GM19438 (cell line): ENCODE data around the gene FUT3.
"Not testable (repeated sequence)": the region's sequence is repeated elsewhere in the genome, so short reads cannot be mapped to it uniquely, and the experiment has no call there.

ENCODE experiments used
- ATAC-seq: cut with Tn5 transposase; IDR thresholded peaks from one replicate; pipeline ENCODE4 v1.9.1; 2021; ENCODE audit warnings: low read depth; ENCODE audit not compliant: unreplicated experiment

Gene FUT3

GRCh38 chr19:5882421-5882968 is 31.2 kb upstream of the FUT3 start:
- no peak for ATAC-seq

DNA sequence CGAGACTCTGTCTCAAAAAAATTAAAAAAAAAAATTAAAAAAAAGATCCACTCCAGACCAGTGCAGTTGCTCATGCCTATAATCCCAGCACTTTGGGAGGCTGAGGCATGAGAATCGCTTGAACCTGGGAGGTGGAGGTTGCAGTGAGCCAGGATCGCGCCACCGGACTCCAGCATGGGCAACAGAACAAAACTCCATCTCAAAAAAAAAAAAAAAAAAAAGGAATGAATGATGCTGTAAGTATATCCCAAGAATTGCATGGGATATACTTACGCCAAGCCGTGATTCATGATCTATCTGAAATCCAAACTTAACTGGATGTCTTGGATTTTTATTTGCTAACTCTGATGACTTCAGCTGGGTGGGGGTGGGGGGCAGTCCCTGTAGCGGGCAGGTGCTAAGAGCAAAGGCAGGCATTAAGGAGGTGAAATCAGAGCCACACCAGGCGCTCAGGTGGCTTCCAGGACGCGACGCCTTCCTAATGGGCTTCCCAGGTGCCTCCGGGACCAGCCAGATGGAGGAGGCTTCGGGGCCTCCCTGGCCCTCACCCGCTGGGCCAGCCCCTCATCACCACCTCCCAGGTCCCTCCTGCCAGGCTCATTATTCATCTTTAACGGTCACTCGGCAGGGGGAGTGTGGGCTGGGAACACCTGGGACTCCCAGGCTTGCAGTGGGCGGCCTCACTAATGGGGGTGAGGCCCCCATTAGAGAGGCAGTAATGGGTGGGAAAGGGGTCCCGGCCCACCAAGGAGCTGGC is 30.5 kb upstream of the FUT3 start:
- no peak for ATAC-seq

- no peak for ATAC-seq
Measured at GRCh38 chr19:5880604-5881078, 29.4 kb upstream of the FUT3 start.

- ATAC-seq, result no peak
Measured at GRCh38 chr19:5880196-5880595, 28.9 kb upstream of the FUT3 start.

DNA sequence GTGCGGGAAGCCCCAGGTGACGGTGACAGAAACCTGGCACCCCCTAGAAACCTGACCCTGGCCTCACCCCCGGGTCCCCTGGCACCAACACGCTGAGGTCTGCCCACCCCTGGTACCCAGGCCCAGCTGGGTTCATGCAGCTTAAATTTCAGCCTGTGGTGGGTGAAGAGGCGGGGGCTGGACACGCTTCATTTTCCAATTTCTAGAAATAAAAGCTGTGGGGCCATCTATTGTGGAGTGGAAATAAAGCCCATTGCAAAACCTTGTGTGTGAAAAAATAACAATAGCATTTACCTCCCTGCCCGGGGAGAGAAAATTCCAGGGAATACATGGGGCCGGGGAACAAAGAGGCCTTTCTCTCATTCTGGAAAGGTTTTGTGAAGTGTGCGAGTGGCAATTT is 26.6 kb upstream of the FUT3 start:
- ATAC-seq, result no peak

DNA sequence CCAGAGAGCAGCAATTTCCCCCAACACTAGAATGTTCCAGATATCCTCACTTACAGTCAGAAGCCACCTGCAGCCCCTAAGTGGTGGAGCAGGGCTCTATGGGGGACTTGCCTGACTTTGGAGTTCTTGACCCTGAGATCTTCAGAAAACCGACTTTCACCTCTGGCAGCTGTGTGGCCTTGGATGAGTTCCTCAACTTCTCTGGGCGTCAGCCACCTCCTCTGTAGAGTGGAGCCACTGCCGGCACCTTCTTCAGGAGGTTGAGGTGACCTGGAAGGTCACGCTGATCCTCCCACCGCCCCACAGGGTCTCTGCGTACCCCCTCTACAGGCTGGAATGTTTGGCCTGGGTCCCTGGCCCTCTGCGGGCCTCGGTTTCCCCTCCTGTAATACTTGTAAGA is 26.2 kb upstream of the FUT3 start:
- no peak for ATAC-seq

GRCh38 chr19:5874496-5874895 is 23.2 kb upstream of the FUT3 start:
- ATAC-seq, result not testable (repeated sequence)

- ATAC-seq, result no peak
Measured at GRCh38 chr19:5873617-5874199, 22.5 kb upstream of the FUT3 start.

DNA sequence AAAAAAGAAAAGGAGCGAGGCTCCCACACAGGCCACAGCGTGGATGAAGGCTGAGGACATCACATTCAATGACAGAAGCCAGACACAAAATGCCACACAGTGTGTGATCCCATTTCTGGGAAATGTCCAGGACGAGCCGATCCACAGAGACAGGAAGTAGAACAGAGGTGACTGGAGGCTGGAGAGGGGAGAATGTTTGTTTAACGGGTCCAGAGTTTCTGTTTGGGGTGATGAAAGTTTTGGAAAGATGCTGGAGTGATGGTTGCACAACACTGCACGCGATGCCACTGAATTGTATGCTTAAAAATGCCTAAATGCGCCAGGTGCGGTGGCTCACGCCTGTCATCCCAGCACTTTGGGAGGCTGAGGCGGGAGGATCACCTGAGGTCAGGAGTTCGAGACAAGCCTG is 19.7 kb upstream of the FUT3 start:
- ATAC-seq, result no peak

- no peak for ATAC-seq
Measured at GRCh38 chr19:5867201-5868136, 16.2 kb upstream of the FUT3 start.

DNA sequence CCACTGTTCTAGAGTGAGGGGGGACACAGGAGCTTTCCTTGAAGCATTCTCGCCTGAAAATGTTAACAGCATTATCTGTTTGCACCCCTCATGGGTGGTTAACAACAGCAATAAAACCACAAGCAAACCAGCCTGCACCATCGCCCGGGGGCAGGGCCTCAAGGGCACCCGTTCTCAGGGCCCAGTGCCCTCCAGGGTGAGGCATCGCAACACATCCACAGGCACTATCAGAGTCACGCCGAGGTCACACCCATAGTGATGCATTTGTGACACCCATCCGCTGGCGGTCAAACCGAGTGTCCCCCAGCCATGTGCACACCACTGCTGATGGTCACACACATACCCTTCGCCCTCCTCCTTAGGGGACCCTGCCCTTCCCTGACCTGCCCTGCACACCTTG is 14.5 kb upstream of the FUT3 start:
- ATAC-seq, result no peak

- ATAC-seq, result no peak
Measured at GRCh38 chr19:5864725-5865486, 13.7 kb upstream of the FUT3 start.

DNA sequence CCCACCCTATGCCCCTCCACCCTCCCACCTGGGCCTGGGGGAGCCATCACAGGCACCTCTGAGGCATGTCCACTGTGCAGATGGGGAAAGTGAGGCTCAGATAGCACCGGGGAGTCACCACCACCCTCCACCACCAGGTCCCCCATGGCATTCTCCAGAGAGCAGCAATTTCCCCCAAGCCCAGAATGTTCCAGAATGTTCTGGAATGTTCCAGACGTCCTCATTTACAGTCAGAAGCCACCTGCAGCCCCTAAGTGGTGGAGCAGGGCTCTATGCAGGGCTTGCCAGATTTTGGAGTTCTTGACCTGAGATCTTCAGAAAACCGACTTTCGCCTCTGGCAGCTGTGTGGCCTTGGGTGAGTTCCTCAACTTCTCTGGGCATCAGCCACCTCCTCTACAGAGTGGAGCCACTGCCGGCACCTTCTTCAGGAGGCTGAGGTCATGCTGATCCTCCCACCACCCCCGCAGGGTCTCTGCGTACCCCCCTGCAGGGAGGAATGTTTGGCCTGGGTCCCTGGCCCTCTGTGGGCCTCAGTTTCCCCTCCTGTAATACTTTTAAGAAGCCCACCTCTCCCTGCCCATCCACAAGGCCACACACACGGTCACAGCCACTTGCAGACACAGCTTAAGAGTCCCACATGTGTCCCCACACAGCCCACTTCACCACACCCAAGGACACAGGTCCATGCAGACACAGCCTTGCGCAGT is 12.9 kb upstream of the FUT3 start:
- ATAC-seq, result no peak

- no peak for ATAC-seq
Measured at GRCh38 chr19:5863030-5863665, 11.9 kb upstream of the FUT3 start.

GRCh38 chr19:5857203-5858081 is 6.2 kb upstream of the FUT3 start:
- no peak for ATAC-seq

DNA sequence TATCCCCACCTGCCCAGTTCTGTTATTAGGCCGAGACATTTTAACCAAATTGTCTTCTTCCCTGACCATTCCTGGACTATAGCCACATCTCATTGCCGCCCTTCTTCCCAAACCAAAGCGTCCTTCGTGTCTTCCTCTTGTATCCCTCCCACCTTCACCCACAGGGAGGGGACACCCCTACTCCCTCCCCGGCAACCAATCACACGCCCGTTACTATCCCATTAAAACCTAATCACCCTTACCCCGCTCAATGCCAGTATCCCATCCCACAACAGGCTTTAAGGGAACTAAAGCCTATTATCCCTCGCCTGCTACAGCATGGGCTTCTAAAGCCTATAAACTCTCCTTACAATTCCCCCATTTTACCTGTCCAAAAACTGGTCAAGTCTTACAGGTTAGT is 3.9 kb upstream of the FUT3 start:
- not testable (repeated sequence) for ATAC-seq

DNA sequence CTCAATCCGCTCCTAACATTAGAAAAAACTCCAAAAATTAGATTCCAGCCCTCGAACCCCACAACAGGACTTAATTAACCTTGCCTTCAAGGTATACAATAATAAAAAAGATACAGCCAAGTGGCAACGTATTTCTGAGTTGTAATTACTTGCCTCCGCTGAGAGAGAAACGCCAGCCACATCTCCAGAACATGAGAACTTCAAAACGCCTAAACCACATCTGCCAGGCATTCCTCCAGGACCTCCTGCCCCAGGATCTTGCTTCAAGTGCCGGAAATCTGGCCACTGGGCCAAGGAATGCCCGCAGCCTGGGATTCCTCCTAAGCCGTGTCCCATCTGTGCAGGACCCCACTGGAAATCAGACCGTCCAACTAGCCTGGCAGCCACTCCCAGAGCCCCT is 2.9 kb upstream of the FUT3 start:
- ATAC-seq, result not testable (repeated sequence)

DNA sequence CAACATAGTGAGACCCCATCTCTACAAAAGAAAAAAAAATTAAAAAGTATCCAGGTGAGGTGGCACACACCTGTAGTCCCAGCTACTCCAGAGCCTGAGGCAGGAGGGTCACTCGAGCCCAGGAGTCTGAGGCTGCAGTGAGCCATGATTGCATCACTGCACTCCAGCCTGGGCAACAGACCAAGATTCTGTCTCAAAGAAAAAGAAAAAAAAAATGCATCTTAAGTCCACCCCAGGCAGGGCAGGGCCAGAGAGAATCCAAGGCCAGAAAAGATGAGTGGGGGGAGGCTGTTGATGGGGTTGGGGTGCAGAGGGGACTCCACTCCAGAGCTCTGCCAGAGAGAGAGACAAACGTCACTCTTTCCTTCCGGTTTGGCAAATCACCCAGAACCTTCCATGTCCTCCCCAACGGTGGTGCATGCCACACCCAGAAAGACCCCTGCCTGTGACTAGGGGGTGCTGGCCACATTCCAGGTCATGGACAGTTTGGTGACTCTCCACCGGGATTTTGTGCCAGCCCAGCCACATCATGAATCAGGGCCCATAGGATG is 431 bp downstream of the FUT3 start:
- ATAC-seq, result no peak
